ENCODE measurements around the gene CHAF1B.

Gene CHAF1B

DNA sequence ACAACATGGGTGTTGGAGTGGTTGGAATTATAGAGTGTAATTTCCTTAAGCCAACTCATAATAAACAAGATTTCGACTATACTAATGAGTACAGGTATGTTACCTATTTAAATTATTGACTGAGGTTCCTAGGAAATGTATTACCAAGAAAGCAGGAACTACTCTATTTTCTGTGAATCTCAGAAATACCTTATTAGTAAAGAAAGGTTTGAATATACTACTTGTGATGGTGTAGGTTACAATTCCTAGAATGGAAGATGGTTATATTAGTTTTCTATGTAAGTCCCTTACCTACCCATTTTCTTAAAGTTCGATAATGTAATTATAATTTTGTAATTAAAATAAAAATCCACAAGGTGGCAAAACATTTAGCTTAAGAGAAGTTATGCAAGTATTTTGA, 35.9 kb upstream of the CHAF1B start:
- Histone ChIP-seq H3K9me2 (replicated peaks; ENCODE audit: insufficient read depth, low read length) (no peaks in the 10 kb centered on the region), H3F3A (ENCODE audit: insufficient read depth) (no peaks in the 10 kb centered on the region), H3K4me3 (ENCODE audit: insufficient read depth, low read length, poor library complexity, severe bottlenecking) (no peak overlapping the region), H3K9me3 (ENCODE audit: insufficient read depth, low read length) (no peaks in the 10 kb centered on the region), H3K79me2 (ENCODE audit: insufficient read depth, low read length) (no peaks in the 10 kb centered on the region), H3K27ac (ENCODE audit: low read depth, low read length) (no peak overlapping the region), H3K4me2 (ENCODE audit: low read depth, low read length, poor library complexity, severe bottlenecking) (no peak overlapping the region), H3K36me3 (ENCODE audit: low read length) (peaks cover 7% of the 10 kb centered on the region; the same call in 1 of the 2 replicates), H3K9ac (ENCODE audit: low read length) (no peak overlapping the region), H3K27me3 (ENCODE audit: low read length) (no peaks in the 10 kb centered on the region), H2AFZ (ENCODE audit: low read depth, low read length, severe bottlenecking) (no peak overlapping the region), H4K20me1 (ENCODE audit: low read depth, low read length) (no peaks in the 10 kb centered on the region)
- no peak for TF ChIP-seq EZH2phosphoT487 (conservative IDR thresholded peaks at IDR 0.05; ENCODE audit: low read length)
- TF ChIP-seq, protein P1, sequence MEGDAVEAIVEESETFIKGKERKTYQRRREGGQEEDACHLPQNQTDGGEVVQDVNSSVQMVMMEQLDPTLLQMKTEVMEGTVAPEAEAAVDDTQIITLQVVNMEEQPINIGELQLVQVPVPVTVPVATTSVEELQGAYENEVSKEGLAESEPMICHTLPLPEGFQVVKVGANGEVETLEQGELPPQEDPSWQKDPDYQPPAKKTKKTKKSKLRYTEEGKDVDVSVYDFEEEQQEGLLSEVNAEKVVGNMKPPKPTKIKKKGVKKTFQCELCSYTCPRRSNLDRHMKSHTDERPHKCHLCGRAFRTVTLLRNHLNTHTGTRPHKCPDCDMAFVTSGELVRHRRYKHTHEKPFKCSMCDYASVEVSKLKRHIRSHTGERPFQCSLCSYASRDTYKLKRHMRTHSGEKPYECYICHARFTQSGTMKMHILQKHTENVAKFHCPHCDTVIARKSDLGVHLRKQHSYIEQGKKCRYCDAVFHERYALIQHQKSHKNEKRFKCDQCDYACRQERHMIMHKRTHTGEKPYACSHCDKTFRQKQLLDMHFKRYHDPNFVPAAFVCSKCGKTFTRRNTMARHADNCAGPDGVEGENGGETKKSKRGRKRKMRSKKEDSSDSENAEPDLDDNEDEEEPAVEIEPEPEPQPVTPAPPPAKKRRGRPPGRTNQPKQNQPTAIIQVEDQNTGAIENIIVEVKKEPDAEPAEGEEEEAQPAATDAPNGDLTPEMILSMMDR (IDR thresholded peaks at IDR 0.05; ENCODE audit: insufficient read depth, low read length, poor library complexity, severe bottlenecking): no peak

DNA sequence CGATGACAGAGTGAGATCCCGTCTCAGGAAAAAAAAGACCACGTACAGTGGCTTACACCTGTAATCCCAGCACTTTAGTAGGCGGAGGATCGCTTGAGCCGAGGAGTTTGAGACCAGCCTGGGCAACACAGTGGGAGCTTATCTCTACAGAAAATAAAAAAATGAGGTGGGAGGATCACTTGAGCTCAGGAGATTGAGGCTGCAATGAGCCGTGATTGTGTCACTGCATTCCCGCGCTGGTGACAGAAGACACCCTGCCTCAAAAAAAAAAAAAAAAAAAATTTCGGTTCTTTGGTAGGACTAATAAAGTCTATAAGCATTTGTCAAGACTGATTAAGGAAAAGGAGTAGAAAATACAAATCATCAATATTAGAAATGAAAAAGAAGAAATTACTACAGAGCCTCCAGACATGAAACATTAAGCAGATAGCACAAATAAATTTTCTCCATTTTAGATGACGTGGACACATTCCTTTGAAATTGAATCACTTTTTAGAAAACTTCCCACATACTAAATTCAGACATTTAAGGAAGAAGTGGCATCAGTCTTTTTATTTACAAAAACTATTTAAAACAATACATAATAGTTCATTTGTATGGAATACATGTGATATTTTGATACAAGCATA, 34.8 kb upstream of the CHAF1B start:
- Histone ChIP-seq H3F3A (ENCODE audit: insufficient read depth) (no peaks in the 10 kb centered on the region), H3K79me2 (ENCODE audit: insufficient read depth, low read length) (no peaks in the 10 kb centered on the region), H3K4me3 (ENCODE audit: insufficient read depth, low read length, poor library complexity, severe bottlenecking) (no peak overlapping the region), H3K27ac (ENCODE audit: low read depth, low read length) (no peak overlapping the region), H4K20me1 (ENCODE audit: low read depth, low read length) (no peaks in the 10 kb centered on the region), H3K4me2 (ENCODE audit: low read depth, low read length, poor library complexity, severe bottlenecking) (no peak overlapping the region), H3K27me3 (ENCODE audit: low read length) (no peaks in the 10 kb centered on the region), H3K9me3 (ENCODE audit: insufficient read depth, low read length) (no peaks in the 10 kb centered on the region), H3K36me3 (ENCODE audit: low read length) (peaks cover 7% of the 10 kb centered on the region; the same call in 1 of the 2 replicates), H3K9ac (ENCODE audit: low read length) (no peak overlapping the region), H3K9me2 (replicated peaks; ENCODE audit: insufficient read depth, low read length) (no peaks in the 10 kb centered on the region), H2AFZ (ENCODE audit: low read depth, low read length, severe bottlenecking) (no peak overlapping the region)
- TF ChIP-seq EZH2phosphoT487 (conservative IDR thresholded peaks at IDR 0.05; ENCODE audit: low read length): no peak
- TF ChIP-seq, protein P1 (IDR thresholded peaks at IDR 0.05; ENCODE audit: insufficient read depth, low read length, poor library complexity, severe bottlenecking): no peak

GRCh38 chr21:36354918-36355680, 30.1 kb upstream of the CHAF1B start:
- Histone ChIP-seq H3K27ac (ENCODE audit: low read depth, low read length) (no peak overlapping the region), H3K9me3 (ENCODE audit: insufficient read depth, low read length) (no peaks in the 10 kb centered on the region), H3K79me2 (ENCODE audit: insufficient read depth, low read length) (no peaks in the 10 kb centered on the region), H3K9ac (ENCODE audit: low read length) (no peak overlapping the region), H3K9me2 (replicated peaks; ENCODE audit: insufficient read depth, low read length) (no peaks in the 10 kb centered on the region), H2AFZ (ENCODE audit: low read depth, low read length, severe bottlenecking) (no peak overlapping the region), H3K4me3 (ENCODE audit: insufficient read depth, low read length, poor library complexity, severe bottlenecking) (no peak overlapping the region), H3K4me2 (ENCODE audit: low read depth, low read length, poor library complexity, severe bottlenecking) (no peak overlapping the region), H3K36me3 (ENCODE audit: low read length) (peaks cover 13% of the 10 kb centered on the region; the same call in 1 of the 2 replicates), H3F3A (ENCODE audit: insufficient read depth) (no peaks in the 10 kb centered on the region), H4K20me1 (ENCODE audit: low read depth, low read length) (no peaks in the 10 kb centered on the region), H3K27me3 (ENCODE audit: low read length) (no peaks in the 10 kb centered on the region)
- TF ChIP-seq EZH2phosphoT487 (conservative IDR thresholded peaks at IDR 0.05; ENCODE audit: low read length): no peak
- TF ChIP-seq, protein P1 (IDR thresholded peaks at IDR 0.05; ENCODE audit: insufficient read depth, low read length, poor library complexity, severe bottlenecking): no peak
